ENCODE measurements around the gene ENDOV.
A peak's percentile ranks its signal among the peaks of the same experiment; 100 is the strongest.
"Not testable (repeated sequence)": the region's sequence is repeated elsewhere in the genome, so short reads cannot be mapped to it uniquely, and the experiment has no call there.

The ENDOV gene

GRCh38 chr17:80388175-80388574 lies 26.8 kb upstream of the ENDOV start:
- H3K4me3 ChIP-seq (ENCODE audit: low read depth, low read length): no peak overlapping the region

- H3K4me3 ChIP-seq (ENCODE audit: low read depth, low read length): no peak overlapping the region
These were observed 26.4 kb upstream of the ENDOV start for GRCh38 chr17:80388601-80389000.

- H3K4me3 ChIP-seq (ENCODE audit: low read depth, low read length): no peak overlapping the region
These were observed 25.7 kb upstream of the ENDOV start for GRCh38 chr17:80389011-80389995.

- no peak overlapping the region for H3K4me3 ChIP-seq (ENCODE audit: low read depth, low read length)
These were observed 21.6 kb upstream of the ENDOV start for GRCh38 chr17:80393241-80393890.

- H3K4me3 ChIP-seq (ENCODE audit: low read depth, low read length): no peak overlapping the region
These were observed 21.0 kb upstream of the ENDOV start for GRCh38 chr17:80393961-80394360.

- H3K4me3 ChIP-seq (ENCODE audit: low read depth, low read length): no peak overlapping the region
These were observed 20.2 kb upstream of the ENDOV start for GRCh38 chr17:80394629-80395216.

- no peak overlapping the region for H3K4me3 ChIP-seq (ENCODE audit: low read depth, low read length)
These were observed 19.4 kb upstream of the ENDOV start for GRCh38 chr17:80395402-80396151.

- no peak overlapping the region for H3K4me3 ChIP-seq (ENCODE audit: low read depth, low read length)
These were observed 18.6 kb upstream of the ENDOV start for GRCh38 chr17:80396157-80397033.

- no peak overlapping the region for H3K4me3 ChIP-seq (ENCODE audit: low read depth, low read length)
These were observed 18.0 kb upstream of the ENDOV start for GRCh38 chr17:80397034-80397387.

GRCh38 chr17:80397686-80398085 lies 17.3 kb upstream of the ENDOV start:
- H3K4me3 ChIP-seq (ENCODE audit: low read depth, low read length): no peak overlapping the region

- not testable (repeated sequence) for H3K4me3 ChIP-seq (ENCODE audit: low read depth, low read length)
These were observed 13.9 kb upstream of the ENDOV start for GRCh38 chr17:80401086-80401485.

GRCh38 chr17:80402102-80402501 lies 12.9 kb upstream of the ENDOV start:
- H3K4me3 ChIP-seq (ENCODE audit: low read depth, low read length): not testable (repeated sequence)

GRCh38 chr17:80402959-80403358 lies 12.0 kb upstream of the ENDOV start:
- H3K4me3 ChIP-seq (ENCODE audit: low read depth, low read length): no peak overlapping the region

- no peak overlapping the region for H3K4me3 ChIP-seq (ENCODE audit: low read depth, low read length)
These were observed 8.8 kb upstream of the ENDOV start for GRCh38 chr17:80406146-80406545.

- not testable (repeated sequence) for H3K4me3 ChIP-seq (ENCODE audit: low read depth, low read length)
These were observed 7.0 kb upstream of the ENDOV start for GRCh38 chr17:80407917-80408316.

GRCh38 chr17:80408872-80409271 lies 6.1 kb upstream of the ENDOV start:
- H3K4me3 ChIP-seq (ENCODE audit: low read depth, low read length): no peak overlapping the region

GRCh38 chr17:80409626-80410025 lies 5.3 kb upstream of the ENDOV start:
- H3K4me3 ChIP-seq (ENCODE audit: low read depth, low read length): no peak overlapping the region

GRCh38 chr17:80410441-80411087 lies 4.4 kb upstream of the ENDOV start:
- not testable (repeated sequence) for H3K4me3 ChIP-seq (ENCODE audit: low read depth, low read length)

- peak overlapping the region; percentile 89 for H3K4me3 ChIP-seq (ENCODE audit: low read depth, low read length)
These were observed 1.0 kb upstream of the ENDOV start for GRCh38 chr17:80413771-80414507.
